Measurements from ENCODE around the gene NME7.

NME7 gene

GRCh38 chr1:169204157-169204556 is 163.4 kb downstream of the NME7 start:
- CTCF ChIA-PET: no interaction called here
- H3K4me3 ChIP-seq (ENCODE audit: low read depth, low read length): no peak overlapping the region
- POLR2A ChIA-PET: no interaction called here

GRCh38 chr1:169202791-169203665 is 164.6 kb downstream of the NME7 start:
- ChIA-PET CTCF (no interaction called here), POLR2A (no interaction called here)
- H3K4me3 ChIP-seq (ENCODE audit: low read depth, low read length): no peak overlapping the region
- H3K36me3 ChIP-seq (ENCODE audit: control insufficient read depth in 2 of 2, insufficient read depth in 1 of 2, low read length in 2 of 2): no peaks in the 10 kb centered on the region
- H3K9me3 ChIP-seq (ENCODE audit: control insufficient read depth, insufficient read depth, low read depth, low read length): no peaks in the 10 kb centered on the region
- no peaks in the 10 kb centered on the region for H3K4me1 ChIP-seq (ENCODE audit: control insufficient read depth, insufficient read depth, low read length)
- TF ChIP-seq ZNF549 (tag by site-specific recombination; IDR thresholded peaks at IDR 0.05): no peak
- TF ChIP-seq REPIN1 (tag by site-specific recombination; IDR thresholded peaks at IDR 0.05; ENCODE audit: low read depth): no peak
- no peak for TF ChIP-seq SCRT2 (tag by site-specific recombination; IDR thresholded peaks at IDR 0.05)
- TF ChIP-seq ZNF510 (tag by site-specific recombination; IDR thresholded peaks at IDR 0.05; ENCODE audit: insufficient replicate concordance): no peak
- TF ChIP-seq IKZF3 (tag by site-specific recombination; IDR thresholded peaks at IDR 0.05): no peak
- TF ChIP-seq ZNF555 (tag by site-specific recombination; conservative IDR thresholded peaks at IDR 0.05): no peak
- no peak for TF ChIP-seq HOXA7 (CRISPR knock-in tag; IDR thresholded peaks at IDR 0.05; ENCODE audit: borderline replicate concordance)
- TF ChIP-seq, protein P1, sequence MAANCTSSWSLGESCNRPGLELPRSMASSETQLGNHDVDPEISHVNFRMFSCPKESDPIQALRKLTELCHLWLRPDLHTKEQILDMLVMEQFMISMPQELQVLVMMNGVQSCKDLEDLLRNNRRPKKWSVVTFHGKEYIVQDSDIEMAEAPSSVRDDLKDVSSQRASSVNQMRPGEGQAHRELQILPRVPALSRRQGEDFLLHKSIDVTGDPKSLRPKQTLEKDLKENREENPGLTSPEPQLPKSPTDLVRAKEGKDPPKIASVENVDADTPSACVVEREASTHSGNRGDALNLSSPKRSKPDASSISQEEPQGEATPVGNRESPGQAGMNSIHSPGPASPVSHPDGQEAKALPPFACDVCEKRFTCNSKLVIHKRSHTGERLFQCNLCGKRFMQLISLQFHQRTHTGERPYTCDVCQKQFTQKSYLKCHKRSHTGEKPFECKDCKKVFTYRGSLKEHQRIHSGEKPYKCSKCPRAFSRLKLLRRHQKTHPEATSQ (tag by site-specific recombination; IDR thresholded peaks at IDR 0.05): no peak
- TF ChIP-seq ZNF391 (tag by site-specific recombination; IDR thresholded peaks at IDR 0.05; ENCODE audit: borderline replicate concordance, low read depth): no peak
- H3K27ac ChIP-seq (ENCODE audit: extremely low read depth, low read depth, low read length): no peak overlapping the region

More at GRCh38 chr1:169204157-169204556, 163.4 kb downstream of the NME7 start:
- Histone ChIP-seq H3K9me3 (ENCODE audit: control insufficient read depth, insufficient read depth, low read depth, low read length) (no peaks in the 10 kb centered on the region), H3K36me3 (ENCODE audit: control insufficient read depth in 2 of 2, insufficient read depth in 1 of 2, low read length in 2 of 2) (no peaks in the 10 kb centered on the region), H3K27ac (ENCODE audit: extremely low read depth, low read depth, low read length) (no peak overlapping the region), H3K4me1 (ENCODE audit: control insufficient read depth, insufficient read depth, low read length) (no peaks in the 10 kb centered on the region)
- TF ChIP-seq ZNF155 (tag by site-specific recombination; IDR thresholded peaks at IDR 0.05): no peak
- no peak for TF ChIP-seq OSR2 (tag by site-specific recombination; IDR thresholded peaks at IDR 0.05)
- no peak for TF ChIP-seq ZNF239 (tag by site-specific recombination; IDR thresholded peaks at IDR 0.05)
- TF ChIP-seq ZNF354C (tag by site-specific recombination; IDR thresholded peaks at IDR 0.05; ENCODE audit: borderline replicate concordance, low read depth): no peak
- TF ChIP-seq ZNF114 (tag by site-specific recombination; IDR thresholded peaks at IDR 0.05): no peak
- no peak for TF ChIP-seq KLF17 (tag by site-specific recombination; IDR thresholded peaks at IDR 0.05)
- no peak for TF ChIP-seq ZNF2 (tag by site-specific recombination; IDR thresholded peaks at IDR 0.05)
- TF ChIP-seq ZNF670 (tag by site-specific recombination; IDR thresholded peaks at IDR 0.05; ENCODE audit: low read depth): no peak
- TF ChIP-seq ZNF548 (tag by site-specific recombination; IDR thresholded peaks at IDR 0.05): no peak
- TF ChIP-seq, protein P2, sequence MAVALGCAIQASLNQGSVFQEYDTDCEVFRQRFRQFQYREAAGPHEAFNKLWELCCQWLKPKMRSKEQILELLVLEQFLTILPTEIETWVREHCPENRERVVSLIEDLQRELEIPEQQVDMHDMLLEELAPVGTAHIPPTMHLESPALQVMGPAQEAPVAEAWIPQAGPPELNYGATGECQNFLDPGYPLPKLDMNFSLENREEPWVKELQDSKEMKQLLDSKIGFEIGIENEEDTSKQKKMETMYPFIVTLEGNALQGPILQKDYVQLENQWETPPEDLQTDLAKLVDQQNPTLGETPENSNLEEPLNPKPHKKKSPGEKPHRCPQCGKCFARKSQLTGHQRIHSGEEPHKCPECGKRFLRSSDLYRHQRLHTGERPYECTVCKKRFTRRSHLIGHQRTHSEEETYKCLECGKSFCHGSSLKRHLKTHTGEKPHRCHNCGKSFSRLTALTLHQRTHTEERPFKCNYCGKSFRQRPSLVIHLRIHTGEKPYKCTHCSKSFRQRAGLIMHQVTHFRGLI (tag by site-specific recombination; IDR thresholded peaks at IDR 0.05): no peak
- no peak for TF ChIP-seq GLIS1 (tag by site-specific recombination; IDR thresholded peaks at IDR 0.05)
- no peak for TF ChIP-seq ZNF140 (tag by site-specific recombination; IDR thresholded peaks at IDR 0.05)
- TF ChIP-seq ZNF530 (tag by site-specific recombination; IDR thresholded peaks at IDR 0.05; ENCODE audit: low read depth): no peak
- no peak for TF ChIP-seq ZNF830 (tag by site-specific recombination; IDR thresholded peaks at IDR 0.05; ENCODE audit: low read depth)
- no peak for TF ChIP-seq GFI1B (tag by site-specific recombination; IDR thresholded peaks at IDR 0.05)
- no peak for TF ChIP-seq REPIN1 (tag by site-specific recombination; IDR thresholded peaks at IDR 0.05; ENCODE audit: low read depth)

Measured in HEK293 (cell line).